HG03354 (cell line): ENCODE results near the gene WEE1.
A peak's percentile ranks its signal among the peaks of the same experiment; 100 is the strongest.

Experiments used
- ATAC-seq: cut with Tn5 transposase; IDR thresholded peaks from one replicate; pipeline ENCODE4 v1.9.1; 2021; ENCODE audit warnings: mild to moderate bottlenecking; ENCODE audit not compliant: unreplicated experiment, poor library complexity, severe bottlenecking

WEE1 gene

DNA sequence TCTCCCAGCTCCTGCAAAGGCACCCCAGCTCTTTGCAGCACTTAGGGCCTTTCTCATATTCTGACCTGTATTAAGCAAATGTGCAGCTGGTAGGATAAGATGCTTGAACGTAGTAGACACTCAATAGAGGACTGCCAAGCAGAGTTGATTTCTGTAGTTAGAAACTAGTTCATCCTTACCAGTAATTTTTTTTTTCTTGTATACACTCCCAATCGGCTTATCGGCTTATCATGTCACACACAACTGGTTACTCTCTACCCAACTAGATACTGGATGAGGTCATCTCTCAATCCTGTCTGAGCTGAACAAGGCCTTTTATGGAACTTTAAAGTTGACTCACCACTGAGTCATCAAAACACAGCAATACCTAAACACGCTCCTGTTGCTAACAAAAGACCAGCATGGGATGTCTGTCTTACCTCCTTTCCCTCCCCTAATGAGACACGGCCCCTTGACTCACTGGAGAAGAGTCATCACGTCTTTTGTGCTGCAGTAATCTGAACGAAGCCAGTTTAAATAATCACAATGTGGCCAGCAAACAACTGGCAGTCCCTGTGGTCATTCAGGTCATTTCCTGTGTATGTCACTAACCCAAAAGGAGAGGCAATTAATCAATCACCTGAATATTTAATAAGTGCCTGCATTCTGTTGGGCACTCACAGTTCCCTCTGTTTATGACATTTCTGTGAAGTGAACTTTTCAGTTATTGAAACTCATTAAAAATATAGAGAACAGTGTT, 7.5 kb upstream of the WEE1 start:
- ATAC-seq, result peak; percentile 86

DNA sequence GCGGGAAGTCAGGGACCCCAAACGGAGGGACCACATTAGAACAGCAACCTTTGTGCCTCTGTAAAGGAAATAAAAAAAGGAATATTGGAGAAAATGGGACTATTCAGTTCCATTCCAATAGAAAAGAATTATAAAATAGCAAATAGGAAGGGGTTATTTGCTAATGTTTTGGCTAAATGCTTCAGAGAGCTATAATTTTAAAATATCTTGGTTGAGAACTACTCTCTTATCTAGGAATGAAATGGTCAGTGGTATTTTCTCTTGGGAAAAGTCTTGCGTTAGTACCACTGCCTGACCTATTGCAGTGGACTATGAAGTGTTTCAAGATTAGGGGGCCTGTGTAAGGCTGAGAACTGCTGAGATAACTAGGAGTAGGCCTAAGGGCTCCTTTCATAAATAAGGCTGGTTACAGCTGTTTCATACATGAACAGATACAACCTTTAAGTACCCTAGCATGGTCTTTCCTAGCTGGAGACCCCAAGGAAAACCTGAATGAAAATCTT, 6.9 kb upstream of the WEE1 start:
- ATAC-seq, result no peak

DNA sequence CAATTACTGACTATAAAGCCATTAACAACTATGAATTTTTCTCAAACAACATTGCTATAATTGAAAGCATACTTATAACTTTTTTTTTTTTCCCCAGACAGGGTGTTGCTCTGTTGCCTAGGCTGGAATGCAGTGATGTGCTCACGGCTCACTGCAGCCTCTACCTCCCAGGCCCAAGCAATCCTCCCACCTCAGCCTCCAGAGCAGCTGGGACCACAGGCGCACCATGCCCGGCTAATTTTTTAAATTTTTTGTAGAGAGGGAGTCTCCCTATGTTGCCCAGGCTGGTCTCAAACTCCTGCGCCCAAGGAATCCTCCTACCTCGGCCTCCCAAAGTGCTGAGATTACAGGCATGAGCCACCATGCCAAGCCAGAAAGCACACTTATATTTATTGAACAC, 6.1 kb upstream of the WEE1 start:
- ATAC-seq, result no peak

- ATAC-seq, result no peak
Observed at GRCh38 chr11:9568161-9568853, 5.2 kb upstream of the WEE1 start.

DNA sequence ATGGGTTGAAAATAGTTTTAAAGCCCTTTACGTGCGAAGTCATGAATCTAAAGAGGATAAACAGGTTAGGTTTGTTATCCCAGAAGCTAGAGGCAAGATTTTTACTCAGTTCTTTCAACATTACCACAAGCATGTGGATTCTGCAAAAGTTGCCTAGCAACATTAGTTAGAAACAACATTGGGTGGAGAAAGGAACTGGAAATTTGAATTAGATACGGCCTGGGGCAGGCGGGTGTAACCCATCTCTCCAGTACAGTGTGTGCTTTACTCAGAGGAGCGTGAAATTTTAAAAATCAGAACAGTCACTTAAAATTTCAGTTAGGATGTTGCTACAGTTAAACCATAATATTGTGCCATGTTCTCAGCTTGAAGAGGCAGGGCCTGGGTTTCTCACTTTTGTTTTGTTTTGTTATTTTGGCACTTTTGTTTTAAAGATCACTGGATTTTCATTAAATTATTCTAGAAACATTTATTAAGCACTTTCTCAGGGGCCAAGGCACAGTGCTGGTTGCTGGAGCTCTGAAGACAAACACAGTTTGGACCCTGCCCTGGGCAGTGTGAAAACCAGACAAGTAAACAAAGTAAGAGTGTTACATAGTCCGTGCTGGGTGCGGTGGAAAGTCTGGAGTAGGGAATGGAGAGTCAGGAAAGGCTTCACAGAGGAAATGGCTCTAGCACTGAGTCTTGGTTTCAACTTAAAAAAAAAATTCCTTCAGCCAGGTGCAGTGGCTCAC, 4.4 kb upstream of the WEE1 start:
- ATAC-seq, result no peak

- ATAC-seq, result no peak
Observed at GRCh38 chr11:9569588-9570164, 3.8 kb upstream of the WEE1 start.

DNA sequence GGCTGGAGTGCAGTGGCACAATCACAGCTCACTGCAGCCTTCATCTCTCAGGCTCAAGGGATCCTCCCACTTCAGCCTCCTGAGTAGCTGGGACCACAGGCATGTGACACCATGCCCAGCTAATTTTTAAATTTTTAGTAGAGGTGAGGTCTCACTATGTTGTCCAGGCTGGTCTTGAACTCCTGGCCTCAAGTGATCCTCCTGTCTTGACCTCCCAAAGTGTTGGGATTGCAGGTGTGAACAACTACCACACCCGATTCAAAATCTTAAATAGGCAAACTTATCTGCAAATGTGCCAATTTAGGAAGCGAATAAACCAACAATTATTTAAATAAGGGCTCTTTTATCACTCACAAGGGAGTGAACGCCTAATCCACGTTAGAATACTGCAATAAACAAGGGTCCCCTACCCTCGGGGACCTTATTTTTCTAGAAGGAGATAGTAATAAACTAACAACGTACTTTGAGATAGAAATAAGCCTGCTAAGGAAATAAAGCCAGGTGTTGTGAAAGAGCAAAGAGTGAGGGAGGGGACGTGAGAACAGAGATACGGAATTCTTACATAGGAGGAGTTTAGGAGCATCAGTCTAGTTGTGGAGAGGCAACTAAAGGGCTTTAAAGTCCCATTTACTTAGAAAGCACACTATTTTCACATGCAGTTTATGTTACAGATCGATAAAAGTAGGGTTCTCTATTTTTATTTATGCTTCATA, 3.0 kb upstream of the WEE1 start:
- ATAC-seq, result no peak

DNA sequence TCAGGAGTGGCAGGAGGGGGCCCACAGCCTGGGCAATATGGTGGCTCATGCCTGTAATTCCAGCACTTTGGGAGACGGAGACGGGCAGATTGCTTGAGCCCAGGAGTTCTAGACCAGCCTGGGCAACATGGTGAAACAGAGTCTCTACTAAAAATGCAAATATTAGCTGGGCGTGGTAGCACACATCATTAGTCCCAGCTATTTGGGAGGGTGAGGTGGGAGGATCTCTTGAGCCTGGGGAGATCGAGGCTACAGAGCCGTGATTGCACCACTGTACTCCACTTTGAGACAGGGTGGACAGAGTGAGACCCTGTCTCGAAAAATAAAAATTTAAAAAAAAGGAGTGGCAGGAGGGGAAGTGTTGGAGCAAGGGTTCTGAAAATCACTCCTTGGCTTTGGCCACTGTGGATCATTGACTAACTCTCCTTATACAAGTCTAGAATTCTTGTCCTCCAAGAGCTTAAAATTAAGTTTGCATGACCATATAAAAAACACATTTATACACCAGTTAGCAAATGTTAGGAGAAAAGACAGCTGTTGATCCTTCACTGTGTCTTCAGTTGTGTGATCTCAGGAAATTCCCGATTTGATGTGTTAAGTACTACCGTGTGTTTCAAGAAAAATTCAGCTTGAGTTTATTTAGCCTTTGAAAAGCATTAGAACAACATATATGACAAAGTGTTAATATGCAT, 2.3 kb upstream of the WEE1 start:
- no peak for ATAC-seq

- ATAC-seq, result no peak
Observed at GRCh38 chr11:9571763-9572115, 1.7 kb upstream of the WEE1 start.

GRCh38 chr11:9573775-9574621, 528 bp downstream of the WEE1 start:
- peak; percentile 40 for ATAC-seq

GRCh38 chr11:9574622-9575259, 1.3 kb downstream of the WEE1 start:
- no peak for ATAC-seq

DNA sequence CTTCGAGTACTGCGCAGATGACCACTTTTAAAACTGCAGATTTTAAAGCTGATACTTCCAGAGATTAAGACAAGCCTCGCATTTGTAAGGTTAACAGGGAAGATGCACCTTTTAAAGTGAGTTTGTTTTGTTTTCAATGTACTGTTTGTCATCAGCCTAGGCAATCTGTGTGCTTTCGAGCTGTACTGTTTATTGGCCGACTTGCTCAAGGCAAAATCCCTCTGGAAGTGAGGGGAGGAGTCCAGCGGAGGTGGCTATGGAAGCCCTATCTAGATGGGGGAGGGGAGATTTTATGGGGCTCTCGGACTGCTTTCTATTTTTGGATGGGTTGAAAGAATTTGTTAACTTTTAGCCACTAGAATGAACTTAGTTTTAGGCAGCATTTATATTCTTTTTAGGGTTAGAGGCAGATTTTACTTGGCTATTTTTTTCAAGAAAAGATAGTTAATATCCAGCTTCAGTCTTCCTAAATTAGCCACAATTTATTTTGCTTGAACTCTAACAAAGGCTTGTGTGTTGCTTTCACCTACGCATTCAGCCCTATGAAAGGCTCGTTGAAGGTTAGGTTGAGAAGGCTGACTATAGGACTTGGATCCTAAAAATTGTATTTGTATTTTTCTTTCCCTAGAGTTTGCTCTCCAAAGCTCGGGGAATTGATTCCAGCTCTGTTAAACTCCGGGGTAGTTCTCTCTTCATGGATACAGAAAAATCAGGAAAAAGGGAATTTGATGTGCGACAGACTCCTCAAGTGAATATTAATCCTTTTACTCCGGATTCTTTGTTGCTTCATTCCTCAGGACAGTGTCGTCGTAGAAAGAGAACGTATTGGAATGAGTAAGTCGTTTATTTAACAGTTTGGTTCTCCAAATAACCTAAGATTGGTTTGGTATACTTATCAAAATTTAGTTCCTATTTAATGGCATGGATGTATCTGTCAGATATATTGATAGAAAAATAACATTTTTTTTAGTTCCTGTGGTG, 2.1 kb downstream of the WEE1 start:
- ATAC-seq, result no peak

DNA sequence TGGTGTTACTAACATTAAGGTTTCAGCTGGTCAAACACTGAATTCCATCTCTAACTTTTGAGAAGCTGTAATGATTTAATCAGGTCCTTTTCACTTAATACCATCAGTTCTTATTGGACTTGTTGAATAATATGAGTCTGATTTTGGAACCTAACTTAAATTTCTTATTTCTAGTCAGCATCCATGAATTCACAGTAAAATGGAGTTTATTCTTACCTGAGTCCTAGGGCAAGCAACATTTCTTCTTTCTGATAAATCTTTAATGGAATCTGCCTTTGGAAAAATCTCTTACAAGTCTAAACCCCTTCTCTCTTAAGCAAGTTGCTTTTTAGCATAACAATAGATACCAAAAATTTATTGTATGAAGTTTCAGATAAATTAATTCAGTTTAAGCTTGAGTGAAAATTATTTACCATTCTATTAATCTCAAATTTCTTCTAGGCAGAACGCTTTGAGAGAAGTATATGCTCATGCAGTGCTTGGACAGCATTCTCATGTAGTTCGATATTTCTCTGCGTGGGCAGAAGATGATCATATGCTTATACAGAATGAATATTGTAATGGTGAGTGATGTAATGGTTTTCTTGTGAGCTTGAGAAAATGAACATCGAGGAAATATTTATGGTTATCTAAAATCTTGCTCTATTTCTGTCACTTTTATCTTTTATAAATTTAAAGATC, 3.4 kb downstream of the WEE1 start:
- ATAC-seq, result no peak

- ATAC-seq, result no peak
Observed at GRCh38 chr11:9577556-9577955, 4.1 kb downstream of the WEE1 start.

- ATAC-seq, result no peak
Observed at GRCh38 chr11:9580894-9581293, 7.4 kb downstream of the WEE1 start.

DNA sequence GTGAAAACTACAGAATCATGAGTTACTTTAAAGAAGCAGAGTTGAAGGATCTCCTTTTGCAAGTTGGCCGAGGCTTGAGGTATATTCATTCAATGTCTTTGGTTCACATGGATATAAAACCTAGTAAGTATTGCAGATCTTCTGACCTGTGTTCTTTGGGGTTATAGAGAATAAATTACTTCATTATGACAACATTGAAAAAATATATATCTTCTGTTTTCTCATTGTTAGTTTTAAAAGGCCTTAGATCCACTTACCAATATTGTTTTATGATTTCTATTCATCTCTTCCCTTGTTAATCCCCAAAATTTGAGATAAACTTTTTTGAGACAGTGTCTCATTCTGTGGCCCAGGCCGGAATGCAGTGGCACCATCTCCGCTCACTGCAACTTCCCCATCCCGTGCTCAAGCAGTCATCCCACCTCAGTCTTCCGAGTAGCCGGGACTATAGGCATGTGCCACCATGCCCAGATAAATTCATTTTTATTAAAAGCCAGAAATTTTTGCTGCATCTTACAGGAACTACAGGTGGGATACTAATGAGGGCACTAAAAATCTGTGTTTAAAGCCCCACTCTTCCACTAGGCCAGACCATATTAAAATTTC, 8.2 kb downstream of the WEE1 start:
- ATAC-seq, result no peak
